GM18870 (cell line): Measurements from ENCODE around the gene FAM90A1.
"Not testable (repeated sequence)": the region's sequence is repeated elsewhere in the genome, so short reads cannot be mapped to it uniquely, and the experiment has no call there.

Experiments
- ATAC-seq: cut with Tn5 transposase; IDR thresholded peaks from one replicate; pipeline ENCODE4 v1.9.1; 2021; ENCODE audit warnings: moderate library complexity; ENCODE audit not compliant: unreplicated experiment

FAM90A1 gene

DNA sequence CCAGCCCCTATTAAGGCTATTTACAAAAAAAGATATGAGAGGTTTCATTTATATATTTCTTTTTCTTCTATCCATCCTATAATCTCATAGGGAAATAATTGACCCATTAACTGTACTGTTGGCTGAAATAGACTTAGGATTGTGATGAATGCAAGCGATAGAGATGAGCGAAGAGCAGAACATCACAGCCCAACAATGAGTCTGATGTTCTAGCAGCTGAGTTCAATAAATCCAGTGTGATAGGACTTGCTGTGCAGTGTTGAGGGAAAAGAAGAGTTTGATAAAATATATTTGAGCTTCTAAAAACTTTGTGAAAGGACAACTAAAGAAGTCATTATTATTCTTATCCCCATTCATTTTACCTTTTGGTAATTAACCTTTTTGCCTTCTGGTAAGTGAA, 54.5 kb downstream of the FAM90A1 start:
- ATAC-seq = not testable (repeated sequence)
